HepG2 (cell line): ENCODE results near the gene WFDC10A. TPM values are rescaled to one million over a fixed set of nuclear protein-coding genes. Genes with fewer than 3 reads are reported as not detected.

ENCODE experiments used
- ARID3A ChIP-seq: IDR thresholded peaks from 2 replicates; pipeline ENCODE4 v1.6.1; 2012; ENCODE audit warnings: low read depth, low read length, improper control_type of control experiment
- BRF2 ChIP-seq: sonication (generic); formaldehyde crosslinking; IDR thresholded peaks from 2 replicates; pipeline ENCODE4 v1.8.1; 2022; ENCODE audit warnings: mild to moderate bottlenecking, missing genetic modification reagents
- CEBPG ChIP-seq: IDR thresholded peaks from 2 replicates; pipeline ENCODE4 v1.6.1; 2016
- CERS6 ChIP-seq: sonication (generic); formaldehyde crosslinking; IDR thresholded peaks from 2 replicates; pipeline ENCODE4 v1.5.0; 2020; ENCODE audit warnings: missing genetic modification reagents
- GABPB1 ChIP-seq: IDR thresholded peaks from 2 replicates; pipeline ENCODE4 v1.6.1; 2016; ENCODE audit warnings: mild to moderate bottlenecking, missing genetic modification reagents, moderate library complexity, missing compliant biosample characterization
- GATA4 ChIP-seq: sonication (generic); IDR thresholded peaks from 2 replicates; pipeline ENCODE4 v1.6.1; 2016; ENCODE audit warnings: antibody characterized with exemption, low read depth, borderline replicate concordance
- HMG20A ChIP-seq: IDR thresholded peaks from 2 replicates; pipeline ENCODE4 v1.6.1; 2016; ENCODE audit warnings: borderline replicate concordance
- HOXA7 ChIP-seq: sonication (generic); formaldehyde crosslinking; IDR thresholded peaks from 2 replicates; pipeline ENCODE4 v1.8.1; 2022; ENCODE audit warnings: mild to moderate bottlenecking, missing genetic modification reagents, moderate library complexity
- KDM2A ChIP-seq: sonication (generic); formaldehyde crosslinking; IDR thresholded peaks from 2 replicates; pipeline ENCODE4 v1.4.0; 2020; ENCODE audit warnings: low read depth, missing genetic modification reagents, borderline replicate concordance
- MIXL1 ChIP-seq: IDR thresholded peaks from 2 replicates; pipeline ENCODE4 v1.6.1; 2016
- NCOA5 ChIP-seq: sonication (generic); formaldehyde crosslinking; IDR thresholded peaks from 2 replicates; pipeline ENCODE4 v1.4.0; 2020; ENCODE audit warnings: missing genetic modification reagents
- NR2F1 ChIP-seq, 2 experiments: fragments of 450-650 bp in 1 of 2; formaldehyde crosslinking in 1 of 2; IDR thresholded peaks; 2 replicates each; pipeline versions ENCODE4 v1.5.0 to v1.6.1; 2016 to 2020; ENCODE audit warnings: mild to moderate bottlenecking in 1 of 2, missing compliant biosample characterization in 1 of 2, missing genetic modification reagents in 1 of 2, moderate library complexity in 1 of 2
- RARA ChIP-seq: IDR thresholded peaks from 2 replicates; pipeline ENCODE4 v1.6.1; 2016; ENCODE audit warnings: missing genetic modification reagents, missing compliant biosample characterization
- ZNF230 ChIP-seq: sonication (generic); formaldehyde crosslinking; IDR thresholded peaks from 2 replicates; pipeline ENCODE4 v1.4.0; 2020; ENCODE audit warnings: mild to moderate bottlenecking, missing genetic modification reagents
- ZNF547 ChIP-seq: sonication (generic); formaldehyde crosslinking; IDR thresholded peaks from 2 replicates; pipeline ENCODE4 v1.5.1; 2020; ENCODE audit warnings: mild to moderate bottlenecking, missing genetic modification reagents
- ZNF841 ChIP-seq: sonication (generic); formaldehyde crosslinking; IDR thresholded peaks from 2 replicates; pipeline ENCODE4 v1.8.1; 2023; ENCODE audit warnings: missing genetic modification reagents, borderline replicate concordance
- ZNF883 ChIP-seq: sonication (generic); formaldehyde crosslinking; IDR thresholded peaks from 2 replicates; pipeline ENCODE4 v1.5.1; 2020; ENCODE audit warnings: mild to moderate bottlenecking, missing genetic modification reagents; ENCODE audit errors: not compliant biosample characterization
- polyA plus RNA-seq, 8 experiments: library from polyadenylated mRNA; depleted of rRNA in 3 of 8; stranded (reverse) in 7 of 8; unstranded in 1 of 8; fragments of >200 nt; fragmentation: Illumina TruSeq in 4 of 8; extraction: Trizol in 4 of 8; gene quantifications; 2 replicates each; pipeline versions ENCODE4 v1.2.1 to v1.2.3, GENCODE V29; 2011 to 2016; ENCODE audit warnings: low read depth in 4 of 8, missing spikeins in 1 of 8, mixed read lengths in 1 of 8; ENCODE audit not compliant: insufficient read depth in 1 of 8
- total RNA-seq, 5 experiments: library from RNA; depleted of rRNA; stranded (reverse); fragments of >200 nt; fragmentation: Illumina TruSeq; extraction: Trizol; gene quantifications; 2 replicates each; pipeline ENCODE4 v1.2.3, GENCODE V29; 2016; ENCODE audit warnings: low read depth in 1 of 5
- TF ChIP-seq, protein P1 (sequence below): sonication (generic); formaldehyde crosslinking; IDR thresholded peaks from 2 replicates; pipeline ENCODE4 v1.4.0; 2020; ENCODE audit warnings: missing genetic modification reagents
- TF ChIP-seq, protein P2 (sequence below): sonication (generic); formaldehyde crosslinking; IDR thresholded peaks from 2 replicates; pipeline ENCODE4 v1.8.1; 2023; ENCODE audit warnings: mild to moderate bottlenecking, missing genetic modification reagents
- TF ChIP-seq, protein P3 (sequence below): sonication (generic); formaldehyde crosslinking; IDR thresholded peaks from 2 replicates; pipeline ENCODE4 v1.4.0; 2020; ENCODE audit warnings: missing genetic modification reagents, borderline replicate concordance

Gene WFDC10A
- total and polyA plus RNA-seq, 2 of the 13 experiments (the other 11 are each of a cell fraction or from before 2014, with no cell fraction given): not detected

GRCh38 chr20:45621593-45621992 is 7.9 kb upstream of the WFDC10A start (continued):
- no peak for TF ChIP-seq HMG20A (CRISPR knock-in tag)
- peak; percentile 40; the same call in 1 of the 2 replicates for TF ChIP-seq MIXL1 (CRISPR knock-in tag)
- TF ChIP-seq ZNF230 (CRISPR knock-in tag): no peak
- TF ChIP-seq CEBPG (CRISPR knock-in tag): no peak
- TF ChIP-seq ARID3A: peak; percentile 60; the same call in 1 of the 2 replicates
- TF ChIP-seq ZNF883 (CRISPR knock-in tag): no peak
- TF ChIP-seq ZNF841: no peak
- TF ChIP-seq, protein P1, sequence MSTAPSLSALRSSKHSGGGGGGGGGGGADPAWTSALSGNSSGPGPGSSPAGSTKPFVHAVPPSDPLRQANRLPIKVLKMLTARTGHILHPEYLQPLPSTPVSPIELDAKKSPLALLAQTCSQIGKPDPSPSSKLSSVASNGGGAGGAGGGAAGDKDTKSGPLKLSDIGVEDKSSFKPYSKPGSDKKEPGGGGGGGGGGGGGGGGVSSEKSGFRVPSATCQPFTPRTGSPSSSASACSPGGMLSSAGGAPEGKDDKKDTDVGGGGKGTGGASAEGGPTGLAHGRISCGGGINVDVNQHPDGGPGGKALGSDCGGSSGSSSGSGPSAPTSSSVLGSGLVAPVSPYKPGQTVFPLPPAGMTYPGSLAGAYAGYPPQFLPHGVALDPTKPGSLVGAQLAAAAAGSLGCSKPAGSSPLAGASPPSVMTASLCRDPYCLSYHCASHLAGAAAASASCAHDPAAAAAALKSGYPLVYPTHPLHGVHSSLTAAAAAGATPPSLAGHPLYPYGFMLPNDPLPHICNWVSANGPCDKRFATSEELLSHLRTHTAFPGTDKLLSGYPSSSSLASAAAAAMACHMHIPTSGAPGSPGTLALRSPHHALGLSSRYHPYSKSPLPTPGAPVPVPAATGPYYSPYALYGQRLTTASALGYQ (CRISPR knock-in tag): no peak
- peak; percentile 29; the same call in 1 of the 2 replicates for TF ChIP-seq GABPB1
- no peak for TF ChIP-seq GATA4
- TF ChIP-seq NR2F1 (CRISPR knock-in tag; IDR thresholded peaks at IDR 0.05): 0 out of 4 replicates have a peak, but pooled peaks of 1 of the 2 experiments have one; percentile 15
- TF ChIP-seq KDM2A (CRISPR knock-in tag): no peak
- TF ChIP-seq, protein P2, sequence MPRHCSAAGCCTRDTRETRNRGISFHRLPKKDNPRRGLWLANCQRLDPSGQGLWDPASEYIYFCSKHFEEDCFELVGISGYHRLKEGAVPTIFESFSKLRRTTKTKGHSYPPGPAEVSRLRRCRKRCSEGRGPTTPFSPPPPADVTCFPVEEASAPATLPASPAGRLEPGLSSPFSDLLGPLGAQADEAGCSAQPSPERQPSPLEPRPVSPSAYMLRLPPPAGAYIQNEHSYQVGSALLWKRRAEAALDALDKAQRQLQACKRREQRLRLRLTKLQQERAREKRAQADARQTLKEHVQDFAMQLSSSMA: no peak
- TF ChIP-seq, protein P3, sequence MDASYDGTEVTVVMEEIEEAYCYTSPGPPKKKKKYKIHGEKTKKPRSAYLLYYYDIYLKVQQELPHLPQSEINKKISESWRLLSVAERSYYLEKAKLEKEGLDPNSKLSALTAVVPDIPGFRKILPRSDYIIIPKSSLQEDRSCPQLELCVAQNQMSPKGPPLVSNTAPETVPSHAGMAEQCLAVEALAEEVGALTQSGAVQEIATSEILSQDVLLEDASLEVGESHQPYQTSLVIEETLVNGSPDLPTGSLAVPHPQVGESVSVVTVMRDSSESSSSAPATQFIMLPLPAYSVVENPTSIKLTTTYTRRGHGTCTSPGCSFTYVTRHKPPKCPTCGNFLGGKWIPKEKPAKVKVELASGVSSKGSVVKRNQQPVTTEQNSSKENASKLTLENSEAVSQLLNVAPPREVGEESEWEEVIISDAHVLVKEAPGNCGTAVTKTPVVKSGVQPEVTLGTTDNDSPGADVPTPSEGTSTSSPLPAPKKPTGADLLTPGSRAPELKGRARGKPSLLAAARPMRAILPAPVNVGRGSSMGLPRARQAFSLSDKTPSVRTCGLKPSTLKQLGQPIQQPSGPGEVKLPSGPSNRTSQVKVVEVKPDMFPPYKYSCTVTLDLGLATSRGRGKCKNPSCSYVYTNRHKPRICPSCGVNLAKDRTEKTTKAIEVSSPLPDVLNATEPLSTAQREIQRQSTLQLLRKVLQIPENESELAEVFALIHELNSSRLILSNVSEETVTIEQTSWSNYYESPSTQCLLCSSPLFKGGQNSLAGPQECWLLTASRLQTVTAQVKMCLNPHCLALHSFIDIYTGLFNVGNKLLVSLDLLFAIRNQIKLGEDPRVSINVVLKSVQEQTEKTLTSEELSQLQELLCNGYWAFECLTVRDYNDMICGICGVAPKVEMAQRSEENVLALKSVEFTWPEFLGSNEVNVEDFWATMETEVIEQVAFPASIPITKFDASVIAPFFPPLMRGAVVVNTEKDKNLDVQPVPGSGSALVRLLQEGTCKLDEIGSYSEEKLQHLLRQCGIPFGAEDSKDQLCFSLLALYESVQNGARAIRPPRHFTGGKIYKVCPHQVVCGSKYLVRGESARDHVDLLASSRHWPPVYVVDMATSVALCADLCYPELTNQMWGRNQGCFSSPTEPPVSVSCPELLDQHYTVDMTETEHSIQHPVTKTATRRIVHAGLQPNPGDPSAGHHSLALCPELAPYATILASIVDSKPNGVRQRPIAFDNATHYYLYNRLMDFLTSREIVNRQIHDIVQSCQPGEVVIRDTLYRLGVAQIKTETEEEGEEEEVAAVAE (CRISPR knock-in tag): no peak
- no peak for TF ChIP-seq NCOA5 (CRISPR knock-in tag)
- no peak for TF ChIP-seq HOXA7
- TF ChIP-seq ZNF547 (CRISPR knock-in tag): no peak
- no peak for TF ChIP-seq BRF2 (CRISPR knock-in tag)
- TF ChIP-seq CERS6 (CRISPR knock-in tag): no peak
- TF ChIP-seq RARA (CRISPR knock-in tag): peak; percentile 30; the same call in 1 of the 2 replicates
